Measurements from ENCODE around the gene EIF3K.
A peak's percentile ranks its signal among the peaks of the same experiment; 100 is the strongest.

DNA sequence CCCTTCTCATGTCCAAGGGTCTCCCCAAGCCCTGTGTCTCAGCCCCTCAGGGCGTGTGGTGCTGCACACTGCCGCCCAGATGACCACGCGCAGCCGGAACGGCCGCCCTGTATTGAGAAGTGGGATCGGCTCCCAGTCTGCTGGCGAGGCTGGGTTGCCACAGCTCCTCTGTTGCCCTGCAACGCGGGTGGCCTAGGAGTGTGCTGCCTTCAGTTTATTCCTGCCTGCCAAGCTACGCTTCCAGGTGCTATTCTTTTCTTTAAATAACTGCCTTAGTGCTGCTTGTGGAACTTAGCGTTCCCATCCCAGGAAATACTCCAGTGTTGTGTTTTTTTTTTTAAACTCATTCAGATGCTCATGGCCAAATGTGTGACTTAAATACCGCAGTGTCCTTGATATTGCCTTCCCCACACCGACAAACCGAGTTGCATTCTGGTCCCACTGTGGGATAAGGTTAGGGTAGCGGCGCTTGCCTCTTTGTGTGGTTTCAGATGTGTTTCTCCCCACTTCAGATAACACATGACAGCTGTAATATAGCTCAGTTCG is 45.0 kb downstream of the EIF3K start:
- TF ChIP-seq POLR2AphosphoS5 (IDR thresholded peaks at IDR 0.05) = peak; percentile 36 to 55 (median 44)
- TF ChIP-seq, protein P1, sequence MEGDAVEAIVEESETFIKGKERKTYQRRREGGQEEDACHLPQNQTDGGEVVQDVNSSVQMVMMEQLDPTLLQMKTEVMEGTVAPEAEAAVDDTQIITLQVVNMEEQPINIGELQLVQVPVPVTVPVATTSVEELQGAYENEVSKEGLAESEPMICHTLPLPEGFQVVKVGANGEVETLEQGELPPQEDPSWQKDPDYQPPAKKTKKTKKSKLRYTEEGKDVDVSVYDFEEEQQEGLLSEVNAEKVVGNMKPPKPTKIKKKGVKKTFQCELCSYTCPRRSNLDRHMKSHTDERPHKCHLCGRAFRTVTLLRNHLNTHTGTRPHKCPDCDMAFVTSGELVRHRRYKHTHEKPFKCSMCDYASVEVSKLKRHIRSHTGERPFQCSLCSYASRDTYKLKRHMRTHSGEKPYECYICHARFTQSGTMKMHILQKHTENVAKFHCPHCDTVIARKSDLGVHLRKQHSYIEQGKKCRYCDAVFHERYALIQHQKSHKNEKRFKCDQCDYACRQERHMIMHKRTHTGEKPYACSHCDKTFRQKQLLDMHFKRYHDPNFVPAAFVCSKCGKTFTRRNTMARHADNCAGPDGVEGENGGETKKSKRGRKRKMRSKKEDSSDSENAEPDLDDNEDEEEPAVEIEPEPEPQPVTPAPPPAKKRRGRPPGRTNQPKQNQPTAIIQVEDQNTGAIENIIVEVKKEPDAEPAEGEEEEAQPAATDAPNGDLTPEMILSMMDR (IDR thresholded peaks at IDR 0.05) = no peak

Measured in transverse colon (tissue), 4 donors.